ENCODE data around the gene SSPN. TPM values are rescaled to one million over a fixed set of nuclear protein-coding genes. Genes with fewer than 3 reads are reported as not detected.
"Not testable (repeated sequence)": the region's sequence is repeated elsewhere in the genome, so short reads cannot be mapped to it uniquely, and the experiment has no call there.

SSPN gene
- total RNA-seq, 1 donor from 2014 or later: 118 TPM

DNA sequence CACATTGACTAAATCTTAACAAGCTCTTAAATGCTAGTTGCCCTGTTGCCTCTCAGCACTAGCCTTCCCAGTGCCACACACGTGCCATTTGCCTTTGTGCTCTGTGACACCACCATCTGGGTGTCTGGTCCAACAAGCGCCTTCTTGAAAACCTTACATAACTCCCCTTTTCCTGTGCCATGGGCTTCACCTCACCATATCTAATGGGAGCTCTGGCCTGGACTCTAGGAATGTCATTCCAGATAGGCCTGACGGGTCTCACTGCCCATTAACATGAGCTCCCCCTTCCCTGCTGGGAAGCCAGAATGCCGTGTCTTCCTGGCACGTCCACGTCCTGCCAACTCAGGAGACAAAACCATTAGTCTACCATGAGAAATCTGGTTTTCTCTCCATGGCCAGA is 24.4 kb downstream of the SSPN start:
- intact Hi-C loops (cut with DNase I): no loop called here
- DNase-seq (ENCODE audit: low spot score): no peak

DNA sequence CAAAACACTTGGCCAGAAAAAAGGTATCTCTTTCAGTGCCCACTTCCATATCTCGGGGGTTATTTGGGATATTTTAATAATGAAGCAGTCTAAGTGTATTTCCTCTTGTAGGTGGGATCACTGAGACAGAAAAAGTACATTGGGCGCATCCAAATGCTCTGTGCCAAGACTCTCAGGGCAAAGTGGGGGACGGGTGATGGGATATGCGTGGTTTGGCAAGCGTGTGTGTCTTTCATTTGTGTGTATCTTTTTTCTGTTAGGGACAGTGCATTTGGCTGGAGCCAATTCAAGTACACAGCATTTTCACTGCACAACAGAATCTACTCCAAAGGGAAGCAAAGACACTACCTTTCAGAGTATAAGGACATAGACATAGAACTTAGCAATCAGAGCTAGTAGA is 29.3 kb downstream of the SSPN start:
- intact Hi-C loops (cut with DNase I): no loop called here
- no peak for DNase-seq (ENCODE audit: low spot score)

DNA sequence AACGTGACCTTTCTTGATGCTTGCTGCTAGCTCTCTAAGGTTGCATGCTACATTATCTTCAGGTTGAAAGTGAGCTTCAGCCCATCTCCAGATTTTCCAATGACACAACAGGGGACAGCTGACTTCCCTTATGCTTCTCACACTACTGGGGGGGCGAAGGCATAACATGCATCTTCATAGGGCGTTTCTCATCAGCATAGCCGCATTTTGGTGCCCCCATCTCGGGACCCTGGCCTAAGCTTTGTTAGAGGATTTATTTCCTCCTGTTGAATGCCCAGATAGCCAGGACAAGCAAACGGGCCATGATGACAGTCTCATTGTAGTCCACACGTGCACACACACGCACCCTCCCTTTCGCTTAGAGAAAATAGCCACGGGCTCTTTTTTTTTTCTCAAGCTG is 30.7 kb downstream of the SSPN start:
- DNase-seq (ENCODE audit: low spot score): no peak
- intact Hi-C loops (cut with DNase I): no loop called here

DNA sequence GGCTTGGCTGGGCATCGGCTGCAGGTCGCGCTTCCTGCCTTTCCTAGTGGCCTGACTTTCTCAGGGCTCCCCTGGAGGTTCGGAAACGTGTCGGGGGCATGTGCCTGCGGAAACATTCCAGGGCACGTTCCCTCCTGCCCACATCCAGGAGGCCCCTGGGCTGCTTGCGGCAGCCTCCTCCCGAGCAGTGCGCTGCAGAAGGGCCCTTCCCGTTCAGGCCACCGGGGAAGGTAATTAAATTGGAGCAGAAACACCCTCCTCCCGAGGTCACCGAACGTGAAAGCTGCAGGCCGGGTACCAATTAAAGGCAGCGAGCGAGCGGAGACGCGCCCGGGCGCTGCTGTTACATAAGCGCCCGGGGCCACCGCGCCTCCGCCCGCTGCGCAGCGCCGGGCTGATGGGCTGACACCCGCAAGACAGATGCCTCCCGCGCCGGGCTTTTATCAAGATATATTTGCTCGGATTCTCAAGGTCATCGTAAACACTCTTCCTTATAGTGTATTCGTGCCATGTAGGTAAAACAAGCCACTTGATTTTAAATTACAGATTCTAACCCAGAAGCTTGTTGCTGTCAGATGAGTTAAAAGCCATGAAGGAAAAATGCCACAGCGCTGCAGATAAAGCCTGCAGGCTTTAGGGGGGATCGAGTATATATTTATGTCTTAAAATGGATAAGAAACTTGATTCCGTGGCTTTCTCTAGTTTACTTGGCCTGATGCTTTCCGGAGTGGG is 31.4 kb downstream of the SSPN start:
- intact Hi-C loops (cut with DNase I): no loop called here
- no peak for DNase-seq (ENCODE audit: low spot score)

DNA sequence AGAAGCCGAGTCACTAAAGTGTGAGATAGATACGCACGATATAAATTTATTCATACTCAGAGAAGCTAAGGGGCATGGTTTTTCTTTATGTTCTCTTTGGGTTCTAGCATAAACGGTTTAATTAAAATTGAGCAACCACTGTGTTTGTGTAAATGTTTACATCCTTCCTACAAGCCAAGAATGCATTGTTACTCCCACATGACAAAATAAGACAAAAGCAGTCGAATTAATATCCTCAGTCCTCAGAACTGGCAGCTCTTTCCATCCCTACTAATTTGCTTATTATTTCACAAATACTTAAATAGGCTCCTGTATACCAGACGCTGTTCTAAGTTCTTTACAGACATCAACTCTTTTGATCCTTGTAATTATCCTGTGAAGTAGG is 32.0 kb downstream of the SSPN start:
- intact Hi-C loops (cut with DNase I): no loop called here

DNA sequence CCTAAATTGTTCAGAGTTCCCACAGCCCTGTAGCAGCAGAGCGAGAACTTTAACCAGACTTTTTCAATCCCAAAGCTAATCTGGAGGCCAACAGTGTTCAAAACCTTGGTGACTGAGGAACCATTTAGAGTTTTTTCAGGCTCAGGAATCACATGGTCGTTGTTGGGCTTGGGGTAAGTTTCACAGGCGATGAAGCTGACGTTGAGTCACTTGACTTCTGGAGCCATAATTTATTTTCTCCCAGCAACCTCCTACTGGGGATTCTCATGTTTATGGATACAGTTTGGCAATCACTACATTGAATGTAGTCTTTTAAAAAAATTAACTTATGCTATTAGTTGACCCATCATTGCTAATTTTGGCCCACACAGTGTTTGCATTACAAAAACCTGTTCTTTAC is 34.5 kb downstream of the SSPN start:
- DNase-seq (ENCODE audit: low spot score): no peak
- intact Hi-C loops (cut with DNase I): no loop called here

More for the DNA sequence above, 32.0 kb downstream of the SSPN start:
- DNase-seq (ENCODE audit: low spot score): no peak

DNA sequence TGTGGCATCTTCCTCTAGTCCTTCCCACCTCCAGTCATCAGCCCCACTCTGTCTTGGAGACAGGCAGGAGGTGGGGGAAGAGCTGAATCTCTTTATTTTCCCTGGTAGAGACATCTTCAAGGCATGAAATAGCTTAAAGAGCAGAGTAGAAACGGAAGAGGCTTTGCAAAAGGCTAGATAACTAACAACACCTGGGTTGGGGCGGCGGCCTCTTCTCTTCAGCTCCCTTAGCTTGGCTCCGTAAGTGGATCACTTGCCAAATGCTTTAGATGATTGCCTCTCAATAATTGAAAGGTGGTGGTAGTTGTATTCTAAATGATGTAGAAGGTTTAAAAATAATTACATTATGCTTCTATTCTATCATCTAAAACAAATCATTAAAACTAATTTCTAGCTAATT is 36.1 kb downstream of the SSPN start:
- DNase-seq (ENCODE audit: low spot score): no peak
- intact Hi-C loops (cut with DNase I): no loop called here

DNA sequence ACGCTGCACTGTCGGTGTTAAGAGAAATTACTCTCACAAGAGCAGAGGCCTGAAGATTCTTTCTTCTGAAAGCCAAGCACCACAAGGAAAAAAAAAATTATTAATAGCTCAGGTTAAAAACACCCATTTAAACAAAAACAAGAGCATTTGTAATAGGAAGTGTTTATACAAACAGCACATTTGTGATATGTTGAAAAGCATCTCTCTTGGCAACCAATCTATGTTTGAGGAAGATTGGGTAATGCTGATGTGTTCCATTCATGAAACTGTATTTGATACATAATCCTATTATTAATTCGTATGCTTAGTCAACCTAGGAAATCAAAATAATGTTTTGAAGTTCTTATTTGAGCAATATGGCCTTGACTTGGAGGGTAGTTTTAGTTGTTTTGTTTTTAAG is 36.5 kb downstream of the SSPN start:
- intact Hi-C loops (cut with DNase I): no loop called here
- DNase-seq (ENCODE audit: low spot score): no peak

DNA sequence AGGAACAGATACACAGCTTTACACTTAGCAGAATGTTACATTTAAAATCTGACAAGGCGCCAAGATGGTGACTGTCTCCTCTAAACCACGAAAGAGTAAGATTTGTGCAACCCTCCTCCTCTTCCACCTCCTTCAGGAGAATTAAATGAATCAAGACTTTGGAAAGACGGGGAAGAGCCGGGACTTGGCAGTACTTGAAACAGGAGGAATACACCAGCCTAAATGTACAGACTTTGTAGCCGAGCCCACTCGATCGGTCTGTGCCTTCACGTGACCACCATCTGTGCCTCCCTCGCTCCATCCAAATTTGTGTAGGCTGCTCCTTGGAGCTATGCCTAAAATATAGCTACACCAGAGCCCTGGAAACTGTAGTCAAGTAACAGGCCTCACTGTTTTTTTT is 38.3 kb downstream of the SSPN start:
- intact Hi-C loops (cut with DNase I): no loop called here
- DNase-seq (ENCODE audit: low spot score): no peak

DNA sequence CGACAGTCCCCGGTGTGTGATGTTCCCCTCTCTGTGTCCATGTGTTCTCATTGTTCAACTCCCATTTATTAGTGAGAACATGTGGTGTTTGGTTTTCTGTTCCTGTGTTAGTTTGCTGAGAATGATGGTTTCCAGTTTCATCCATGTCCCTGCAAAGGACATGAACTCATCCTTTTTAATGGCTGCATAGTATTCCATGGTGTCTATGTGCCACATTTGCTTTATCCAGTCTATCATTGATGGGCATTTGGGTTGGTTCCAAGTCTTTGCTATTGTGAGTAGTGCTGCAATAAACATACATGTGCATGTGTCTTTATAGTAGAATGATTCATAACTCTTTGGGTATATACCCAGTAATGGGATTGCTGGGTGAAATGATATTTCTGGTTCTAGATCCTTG is 40.1 kb downstream of the SSPN start:
- intact Hi-C loops (cut with DNase I): loop anchor here (5.0 kb wide), 1 partner anchor 108 kb away; the partner anchor contains the start of gene BHLHE41
- DNase-seq (ENCODE audit: low spot score): not testable (repeated sequence)

DNA sequence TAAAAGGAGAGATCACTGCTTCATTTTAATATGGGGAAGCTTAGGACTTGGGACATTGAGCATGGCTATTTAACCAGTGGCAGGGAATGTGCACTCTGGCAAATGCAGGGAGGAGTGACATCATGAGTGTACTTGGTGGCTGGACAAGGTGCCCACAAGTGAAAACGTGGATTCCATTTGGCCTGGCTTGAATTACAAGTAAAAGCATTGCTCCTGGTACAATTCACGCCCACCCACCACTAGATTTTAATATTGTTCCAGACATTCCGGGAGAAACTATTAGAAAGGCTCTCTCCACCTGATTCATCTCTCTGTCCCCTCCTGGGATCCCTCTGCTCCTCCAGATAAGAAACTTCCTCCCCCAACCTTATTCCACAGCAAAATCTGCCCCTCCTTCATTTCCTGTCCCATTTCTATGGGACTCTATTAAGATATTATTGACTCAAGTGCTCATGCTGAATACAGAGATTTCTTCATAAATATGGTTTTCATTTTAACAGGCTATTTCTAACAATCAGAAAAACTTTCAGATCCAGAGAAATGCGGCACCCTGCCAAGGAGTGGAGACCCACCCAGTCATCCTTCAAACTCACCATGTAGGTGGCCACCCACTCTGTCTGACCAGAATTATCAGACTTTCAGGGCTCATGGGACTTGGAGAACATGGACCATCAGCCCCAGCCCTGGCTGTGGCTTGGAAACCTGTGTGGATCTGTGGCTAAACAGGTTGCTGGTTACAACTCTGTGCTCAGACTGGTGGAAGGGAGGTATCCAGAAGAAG is 43.2 kb downstream of the SSPN start:
- intact Hi-C loops (cut with DNase I): loop anchor here (1.0 to 5.0 kb wide), 2 partner anchors 37 to 111 kb away; partner anchors contain the start of gene BHLHE41
- DNase-seq (ENCODE audit: low spot score): no peak

DNA sequence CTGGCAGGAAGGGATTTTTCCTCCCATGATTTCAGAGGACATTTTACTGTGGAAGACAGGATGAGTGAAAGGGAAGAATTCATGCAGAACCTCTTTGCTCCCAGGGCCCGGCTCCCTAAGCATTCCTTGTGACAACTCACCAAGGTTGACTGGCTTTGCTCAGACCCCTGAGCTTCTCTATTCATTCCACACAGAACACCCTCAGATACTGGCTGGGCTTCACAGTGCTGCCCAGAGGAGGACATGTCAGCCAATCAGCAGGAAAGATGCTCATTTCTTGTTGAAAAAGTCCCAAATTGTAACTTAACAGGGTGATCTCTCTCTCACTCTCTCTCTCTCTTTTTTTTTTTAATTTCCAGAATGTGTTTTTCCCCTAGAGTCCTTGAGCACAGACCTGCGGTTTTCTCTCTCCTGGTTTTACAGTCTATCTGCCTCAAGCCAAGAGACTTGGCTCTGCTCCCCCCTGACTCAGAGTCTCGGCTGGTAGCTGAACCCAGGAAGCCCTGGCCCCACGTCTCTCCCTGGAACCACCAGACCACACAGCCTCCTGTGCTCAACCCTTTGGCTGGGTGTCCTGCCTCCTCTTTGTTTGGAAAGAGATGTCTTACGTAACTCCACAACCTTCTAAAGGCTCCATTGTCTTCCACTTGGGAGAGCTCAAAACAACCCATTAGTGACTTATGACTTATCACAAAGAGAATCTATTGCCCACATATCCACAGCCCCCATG is 43.9 kb downstream of the SSPN start:
- DNase-seq (ENCODE audit: low spot score): peak; percentile 84
- intact Hi-C loops (cut with DNase I): loop anchor here (1.0 to 5.0 kb wide), 2 partner anchors 36 to 112 kb away; partner anchors contain the start of gene BHLHE41

DNA sequence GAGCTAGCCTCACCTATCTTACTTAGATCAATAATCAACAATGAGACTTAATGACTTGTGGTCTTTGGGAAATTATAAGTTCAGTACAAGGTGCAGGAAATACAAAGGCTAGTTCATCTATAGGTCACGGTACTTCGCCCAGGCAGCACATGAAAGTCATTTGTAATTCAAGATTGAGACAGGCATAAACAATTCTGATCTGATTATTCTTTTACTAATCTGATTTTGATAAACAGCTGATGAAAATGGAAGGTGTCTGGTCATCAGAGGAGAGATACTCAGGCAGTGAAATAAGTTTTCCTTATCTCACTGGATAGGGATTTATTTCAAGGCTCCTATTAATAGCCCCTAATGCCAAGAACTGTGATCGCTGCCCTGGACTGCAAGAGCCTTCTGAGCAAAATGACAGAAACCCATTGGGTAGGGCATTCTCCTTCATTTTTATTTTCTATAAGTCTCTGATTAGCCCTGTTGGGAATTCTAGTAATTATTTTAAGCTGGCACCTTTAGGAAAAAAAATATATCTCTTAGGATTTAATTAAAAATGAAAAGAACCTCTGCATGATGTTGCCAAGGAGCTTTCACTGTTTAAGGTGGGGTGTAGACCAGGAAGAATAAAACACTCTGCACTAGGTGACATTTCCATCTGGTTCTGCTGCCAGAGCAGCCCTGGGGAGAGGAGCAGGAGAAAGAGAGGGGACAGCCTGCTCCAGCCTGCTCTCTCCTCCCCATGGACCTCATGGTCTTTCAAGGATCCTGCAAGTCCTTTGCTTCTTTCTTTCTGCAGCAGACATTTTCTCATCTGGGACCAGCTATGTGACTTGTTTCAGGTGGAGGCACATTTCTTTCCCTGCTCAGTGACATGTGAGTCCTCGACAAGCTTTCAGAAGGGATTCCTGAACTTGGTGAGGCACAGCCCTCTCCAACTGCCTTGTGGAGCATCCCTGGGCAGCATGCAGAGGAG is 44.8 kb downstream of the SSPN start:
- intact Hi-C loops (cut with DNase I): loop anchor here (1.0 to 5.0 kb wide), 2 partner anchors 35 to 113 kb away; partner anchors contain the start of gene BHLHE41
- no peak for DNase-seq (ENCODE audit: low spot score)

DNA sequence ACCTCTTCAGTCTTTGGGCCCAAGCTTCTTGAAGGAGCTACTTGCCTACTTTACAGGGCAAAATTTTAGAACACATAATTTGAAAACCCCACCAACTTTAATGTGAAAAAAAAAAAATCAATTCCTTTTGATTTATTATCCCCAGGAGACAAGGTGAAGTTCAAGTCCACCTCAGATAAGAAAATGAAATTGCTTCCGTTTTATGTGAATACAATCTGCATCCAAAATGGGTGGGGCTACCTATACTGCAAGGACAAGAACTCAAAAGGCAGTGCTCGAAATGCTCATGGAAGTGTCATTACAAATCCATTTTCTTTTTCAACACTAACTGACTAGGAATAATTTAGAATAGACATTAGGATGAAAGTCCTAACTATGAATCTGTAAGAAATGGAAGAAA is 45.7 kb downstream of the SSPN start:
- DNase-seq (ENCODE audit: low spot score): no peak
- intact Hi-C loops (cut with DNase I): no loop called here

DNA sequence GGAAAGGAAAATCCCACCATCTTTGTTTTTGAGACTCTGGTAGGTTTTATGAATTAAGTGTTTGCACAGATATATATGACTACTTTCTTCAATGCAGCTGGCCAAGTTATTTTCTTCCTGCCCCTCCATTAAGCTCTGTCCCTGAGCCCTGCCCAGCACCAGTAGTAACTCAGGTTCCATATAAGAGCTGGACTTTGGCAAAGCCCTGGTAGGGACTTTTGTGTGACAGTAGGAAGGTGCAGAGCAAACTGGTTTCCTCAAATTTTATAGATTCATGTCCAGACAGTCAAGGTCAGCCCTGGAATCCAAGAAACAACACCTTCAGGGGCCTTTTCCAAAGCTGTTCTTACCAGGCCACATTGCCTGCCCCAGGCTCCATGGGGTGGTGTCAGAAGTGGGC is 47.3 kb downstream of the SSPN start:
- no peak for DNase-seq (ENCODE audit: low spot score)
- intact Hi-C loops (cut with DNase I): no loop called here

DNA sequence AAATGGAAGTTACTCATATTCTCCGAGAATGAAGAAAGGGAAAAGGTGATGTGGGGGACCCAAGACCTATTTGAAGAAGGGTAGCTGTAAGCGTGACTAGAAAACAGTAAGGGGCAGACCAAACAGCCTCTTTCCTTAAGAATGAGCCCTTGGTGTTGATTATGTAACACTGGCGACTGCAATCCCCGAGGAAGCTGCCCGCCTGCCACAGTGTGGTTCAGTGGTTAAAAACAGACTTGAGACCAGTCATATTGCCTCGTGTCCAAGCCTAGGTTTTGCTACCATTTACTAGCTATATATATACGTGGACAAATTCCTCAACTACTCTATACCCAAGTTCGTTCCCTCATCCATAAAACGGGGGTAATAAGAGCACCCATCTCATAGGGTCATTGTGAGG is 49.1 kb downstream of the SSPN start:
- intact Hi-C loops (cut with DNase I): no loop called here
- DNase-seq (ENCODE audit: low spot score): no peak

DNA sequence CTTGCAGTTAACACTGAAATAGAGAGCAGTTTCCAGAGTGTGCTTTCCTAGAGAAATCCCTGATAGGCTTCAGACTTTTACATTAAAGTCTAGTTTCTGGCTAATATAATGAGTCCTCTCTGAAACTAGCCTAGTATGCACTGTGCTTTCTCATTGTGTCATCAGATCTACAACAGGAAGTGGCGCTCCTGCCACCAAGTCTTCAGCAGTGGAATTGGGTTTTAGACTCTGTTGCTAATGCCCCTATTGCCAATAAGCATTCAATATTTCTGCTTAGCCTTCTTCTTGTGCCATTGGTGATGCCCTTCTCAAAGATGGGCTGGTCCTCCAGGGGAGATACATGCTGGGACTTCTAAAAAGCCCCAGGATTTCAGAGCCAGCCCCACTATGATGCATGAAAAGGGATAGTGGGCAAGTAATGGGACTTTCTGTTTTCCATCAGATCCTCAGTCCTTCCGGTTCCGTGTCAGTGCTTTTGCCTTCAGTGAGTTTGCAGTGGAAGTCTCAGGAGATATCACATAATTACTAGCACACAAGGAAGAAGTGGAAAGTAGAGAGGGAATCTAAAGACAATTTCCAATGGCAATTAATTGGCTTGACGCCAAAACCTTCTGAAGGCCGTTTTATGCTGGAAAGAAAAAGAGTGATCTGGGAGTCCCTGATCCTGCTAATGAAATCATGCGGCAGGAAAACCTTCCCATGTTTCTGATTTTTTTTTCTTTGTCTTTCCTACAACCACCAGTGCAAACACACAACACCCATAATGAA is 50.0 kb downstream of the SSPN start:
- DNase-seq (ENCODE audit: low spot score): no peak
- intact Hi-C loops (cut with DNase I): no loop called here

DNA sequence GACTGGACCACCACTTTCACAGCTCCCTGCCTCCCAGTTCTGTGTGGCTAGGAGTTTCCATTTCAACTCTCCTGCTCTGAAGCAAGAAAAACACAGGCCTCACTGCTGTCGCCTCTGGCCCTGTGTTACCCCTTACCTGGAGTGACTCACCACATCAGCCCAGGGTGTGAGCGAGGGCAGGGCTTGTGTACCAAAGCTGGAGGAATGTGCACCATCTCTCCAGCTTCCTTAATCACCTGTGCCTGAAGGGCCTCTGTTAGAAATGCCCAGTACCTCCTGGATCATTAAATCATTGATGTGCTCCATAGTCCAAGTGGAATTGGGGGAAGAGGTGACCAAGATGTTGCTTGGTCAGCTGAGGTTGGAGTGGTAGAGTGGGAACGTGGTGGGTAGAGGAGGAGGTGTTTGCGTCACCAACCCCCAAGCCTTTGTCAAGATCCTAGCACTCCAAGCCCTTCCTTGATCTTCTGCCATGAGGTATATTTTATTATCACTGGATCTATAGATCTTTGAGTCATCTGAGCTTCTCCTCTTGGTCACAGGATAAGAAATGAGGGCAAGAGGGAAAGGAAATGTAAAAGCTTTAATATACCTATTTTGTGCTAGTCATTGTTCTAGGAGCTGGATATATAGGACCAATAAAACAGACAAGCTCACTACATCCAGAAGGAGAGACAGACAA is 51.3 kb downstream of the SSPN start:
- DNase-seq (ENCODE audit: low spot score): no peak
- intact Hi-C loops (cut with DNase I): no loop called here
